H1 (cell line): ENCODE data around the gene SPPL3. TPM values are rescaled to one million over a fixed set of nuclear protein-coding genes. Genes with fewer than 3 reads are reported as not detected.

Experiments
- BCL11A ChIP-seq, 2 experiments: IDR thresholded peaks; one replicate each; pipeline ENCODE4 v1.6.1; 2011; ENCODE audit warnings: low read depth in 2 of 2, low read length in 2 of 2, mild to moderate bottlenecking in 2 of 2
- EP300 ChIP-seq, 2 experiments: IDR thresholded peaks; 1 replicate in 1 of 2; 2 replicates in 1 of 2; pipeline ENCODE4 v1.6.1; 2011 to 2012; ENCODE audit warnings: low read depth in 2 of 2, low read length in 2 of 2, mild to moderate bottlenecking in 2 of 2, borderline replicate concordance in 1 of 2, inconsistent platforms in 1 of 2, moderate library complexity in 1 of 2
- KDM4A ChIP-seq: IDR thresholded peaks from one replicate; pipeline ENCODE4 v1.7.1; 2012; ENCODE audit warnings: low read depth, mild to moderate bottlenecking, moderate library complexity, low read length, inconsistent platforms; ENCODE audit not compliant: severe bottlenecking
- RAD21 ChIP-seq, 2 experiments: IDR thresholded peaks in 1 of 2; conservative IDR thresholded peaks in 1 of 2; 2 replicates each; pipeline ENCODE4 v1.6.1; 2011; ENCODE audit warnings: low read depth in 2 of 2, low read length in 2 of 2, improper control_type of control experiment in 1 of 2, inconsistent platforms in 1 of 2, mild to moderate bottlenecking in 1 of 2, moderate library complexity in 1 of 2
- SP1 ChIP-seq: IDR thresholded peaks from 2 replicates; pipeline ENCODE4 v1.6.1; 2011; ENCODE audit warnings: low read depth, low read length
- SP4 ChIP-seq: IDR thresholded peaks from 2 replicates; pipeline ENCODE4 v1.6.1; 2012; ENCODE audit warnings: low read length, inconsistent platforms
- SUZ12 ChIP-seq: fragments of 200-600 bp; sonication (generic); IDR thresholded peaks from 2 replicates; pipeline ENCODE4 v1.6.1; 2012; ENCODE audit warnings: mild to moderate bottlenecking, inconsistent platforms, low read length, moderate library complexity, mixed read lengths
- TBP ChIP-seq: IDR thresholded peaks from 2 replicates; pipeline ENCODE4 v1.6.1; 2011; ENCODE audit warnings: low read depth, low read length, improper control_type of control experiment
- polyA plus RNA-seq, 7 experiments: library from polyadenylated mRNA; depleted of rRNA in 3 of 7; stranded (reverse) in 5 of 7; unstranded in 2 of 7; fragments of >200 nt in 5 of 7; fragments of 200-250 nt in 2 of 7; gene quantifications; 1 replicate in 5 of 7; 2 replicates in 1 of 7; 4 replicates in 1 of 7; pipeline versions ENCODE4 v1.2.1 to v1.2.3, GENCODE V29; 2011 to 2013; ENCODE audit warnings: missing spikeins in 2 of 7, mixed read lengths in 2 of 7
- total RNA-seq: library from RNA; stranded (reverse); fragmentation: NEBNext Ultra II Directional; extraction: Animal tissue kit (Norgen Biotek cat#: 25700); gene quantifications from 2 replicates; pipeline ENCODE4 v1.2.1, GENCODE V29; 2021

The SPPL3 gene
- total and polyA plus RNA-seq, 2 of the 8 experiments (the other 6 are each of a cell fraction or from before 2014, with no cell fraction given): 27.3 to 48.4 TPM

GRCh38 chr12:120741476-120742421 lies 162.4 kb downstream of the SPPL3 start (continued):
- TF ChIP-seq SUZ12 (no peak), BCL11A (IDR thresholded peaks at IDR 0.05; ENCODE audit: low read depth in 2 of 2, low read length in 2 of 2) (no peak), EP300 (IDR thresholded peaks at IDR 0.05; ENCODE audit: borderline replicate concordance in 1 of 2, low read depth in 2 of 2, low read length in 2 of 2) (no peak), RAD21 (IDR thresholded peaks at IDR 0.05 in 1 of 2, conservative IDR thresholded peaks at IDR 0.05 in 1 of 2; ENCODE audit: low read depth in 2 of 2, low read length in 2 of 2) (no peak), TBP (no peak), KDM4A (no peak), SP4 (no peak), SP1 (no peak)
